MM.1S (cell line): ENCODE measurements around the gene RTN4R.
"Not testable (repeated sequence)": the region's sequence is repeated elsewhere in the genome, so short reads cannot be mapped to it uniquely, and the experiment has no call there.

Source experiments
- DNase-seq: peaks from one replicate; pipeline ENCODE4 v3.0.0-alpha.2; 2015
- H2AFZ ChIP-seq: fragments of 300-600 bp; sonication (generic); 2 replicates; pipeline ENCODE4 v1.6.0; 2016; ENCODE audit warnings: antibody characterized with exemption, low read length
- H3F3A ChIP-seq: fragments of 300-600 bp; sonication (generic); 2 replicates; pipeline ENCODE4 v1.6.1; 2016; ENCODE audit warnings: mild to moderate bottlenecking, antibody characterized with exemption, low read length, moderate library complexity, mixed read lengths; ENCODE audit not compliant: insufficient read depth
- H3K27ac ChIP-seq: fragments of 300-600 bp; sonication (generic); 2 replicates; pipeline ENCODE4 v1.5.1; 2016; ENCODE audit warnings: mild to moderate bottlenecking, low read length
- H3K27me3 ChIP-seq: fragments of 300-600 bp; sonication (generic); replicated peaks from 2 replicates; pipeline ENCODE4 v1.6.0; 2016; ENCODE audit warnings: low read length; ENCODE audit not compliant: insufficient read depth
- H3K36me3 ChIP-seq: fragments of 300-600 bp; sonication (generic); replicated peaks from 2 replicates; pipeline ENCODE4 v1.6.1; 2016; ENCODE audit warnings: mild to moderate bottlenecking, low read length, mixed read lengths; ENCODE audit not compliant: insufficient read depth
- H3K4me1 ChIP-seq: fragments of 300-600 bp; sonication (generic); 2 replicates; pipeline ENCODE4 v1.6.1; 2016; ENCODE audit warnings: low read length, mixed read lengths
- H3K4me2 ChIP-seq: fragments of 300-600 bp; sonication (generic); 2 replicates; pipeline ENCODE4 v1.6.0; 2016; ENCODE audit warnings: low read depth, low read length
- H3K4me3 ChIP-seq: fragments of 300-600 bp; sonication (generic); 2 replicates; pipeline ENCODE4 v1.5.1; 2016; ENCODE audit warnings: low read length, mixed read lengths
- H3K79me2 ChIP-seq: fragments of 300-600 bp; sonication (generic); 2 replicates; pipeline ENCODE4 v1.6.1; 2016; ENCODE audit warnings: mixed run types, low read length, mixed read lengths
- H3K9ac ChIP-seq: fragments of 300-600 bp; sonication (generic); 2 replicates; pipeline ENCODE4 v1.6.1; 2016; ENCODE audit warnings: low read length, mixed read lengths
- H3K9me2 ChIP-seq: fragments of 300-600 bp; sonication (generic); replicated peaks from 2 replicates; pipeline ENCODE4 v1.6.1; 2016; ENCODE audit warnings: mild to moderate bottlenecking, low read length, mixed read lengths; ENCODE audit not compliant: insufficient read depth
- H3K9me3 ChIP-seq: fragments of 300-600 bp; sonication (generic); replicated peaks from 2 replicates; pipeline ENCODE4 v1.6.1; 2016; ENCODE audit warnings: mild to moderate bottlenecking, low read length, mixed read lengths; ENCODE audit not compliant: insufficient read depth
- H4K20me1 ChIP-seq: fragments of 300-600 bp; sonication (generic); 2 replicates; pipeline ENCODE4 v1.6.1; 2016; ENCODE audit warnings: mild to moderate bottlenecking, low read length, moderate library complexity, mixed read lengths; ENCODE audit not compliant: insufficient read depth
- CTCF ChIP-seq: fragments of 300-600 bp; sonication (generic); IDR thresholded peaks from 2 replicates; pipeline ENCODE4 v1.5.1; 2016; ENCODE audit warnings: antibody characterized with exemption, low read length, mixed read lengths
- EZH2 ChIP-seq: fragments of 300-600 bp; sonication (generic); optimal IDR thresholded peaks from 2 replicates; pipeline ENCODE3; 2017; ENCODE audit warnings: low read depth, mild to moderate bottlenecking, antibody characterized with exemption, low read length, mixed read lengths
- EZH2phosphoT487 ChIP-seq: fragments of 300-600 bp; sonication (generic); IDR thresholded peaks from 2 replicates; pipeline ENCODE4 v1.6.1; 2018; ENCODE audit warnings: antibody characterized with exemption, low read length

Gene RTN4R

GRCh38 chr22:20291604-20292063, 23.5 kb upstream of the RTN4R start:
- Histone ChIP-seq H3K4me3 (no peak overlapping the region), H2AFZ (no peak overlapping the region), H3F3A (no peaks in the 10 kb centered on the region), H3K4me2 (no peak overlapping the region), H4K20me1 (no peaks in the 10 kb centered on the region), H3K9me3 (no peaks in the 10 kb centered on the region), H3K27ac (no peak overlapping the region), H3K9ac (no peak overlapping the region), H3K4me1 (no peaks in the 10 kb centered on the region), H3K79me2 (no peaks in the 10 kb centered on the region), H3K27me3 (peaks cover 52% of the 10 kb centered on the region), H3K36me3 (no peaks in the 10 kb centered on the region), H3K9me2 (no peaks in the 10 kb centered on the region)
- DNase-seq, result no peak
- TF ChIP-seq CTCF (no peak), EZH2phosphoT487 (no peak), EZH2 (no peak)

- Histone ChIP-seq H3K9me3 (no peaks in the 10 kb centered on the region), H3K9me2 (no peaks in the 10 kb centered on the region), H3K4me1 (no peaks in the 10 kb centered on the region), H2AFZ (no peak overlapping the region), H3K36me3 (no peaks in the 10 kb centered on the region), H4K20me1 (no peaks in the 10 kb centered on the region), H3K27me3 (peaks cover 48% of the 10 kb centered on the region), H3K79me2 (no peaks in the 10 kb centered on the region), H3K27ac (no peak overlapping the region), H3K9ac (no peak overlapping the region), H3K4me2 (no peak overlapping the region), H3F3A (no peaks in the 10 kb centered on the region), H3K4me3 (no peak overlapping the region)
- no peak for DNase-seq
- TF ChIP-seq EZH2, result no peak
- TF ChIP-seq CTCF, result no peak
- TF ChIP-seq EZH2phosphoT487, result no peak
Observed at GRCh38 chr22:20291249-20291586, 23.1 kb upstream of the RTN4R start.

GRCh38 chr22:20290578-20291248, 22.6 kb upstream of the RTN4R start:
- Histone ChIP-seq H3F3A (no peaks in the 10 kb centered on the region), H3K27me3 (peaks cover 46% of the 10 kb centered on the region), H3K27ac (no peak overlapping the region), H3K36me3 (no peaks in the 10 kb centered on the region), H4K20me1 (no peaks in the 10 kb centered on the region), H3K4me1 (no peaks in the 10 kb centered on the region), H3K9ac (no peak overlapping the region), H3K9me2 (no peaks in the 10 kb centered on the region), H3K79me2 (no peaks in the 10 kb centered on the region), H3K9me3 (no peaks in the 10 kb centered on the region), H2AFZ (no peak overlapping the region), H3K4me2 (no peak overlapping the region), H3K4me3 (no peak overlapping the region)
- DNase-seq, result no peak
- TF ChIP-seq EZH2 (no peak), EZH2phosphoT487 (no peak)

- no peaks in the 10 kb centered on the region for H4K20me1 ChIP-seq
- no peaks in the 10 kb centered on the region for H3K79me2 ChIP-seq
- no peaks in the 10 kb centered on the region for H3F3A ChIP-seq
- no peaks in the 10 kb centered on the region for H3K9me3 ChIP-seq
- no peaks in the 10 kb centered on the region for H3K36me3 ChIP-seq
- no peak for DNase-seq
- no peak overlapping the region for H3K9ac ChIP-seq
- H3K27me3 ChIP-seq, result peaks cover 44% of the 10 kb centered on the region
- H3K27ac ChIP-seq, result no peak overlapping the region
- no peak overlapping the region for H2AFZ ChIP-seq
- H3K4me1 ChIP-seq, result no peaks in the 10 kb centered on the region
- no peak for TF ChIP-seq EZH2phosphoT487
- no peak for TF ChIP-seq CTCF
- no peak for TF ChIP-seq EZH2
- H3K4me2 ChIP-seq, result no peak overlapping the region
- no peak overlapping the region for H3K4me3 ChIP-seq
- no peaks in the 10 kb centered on the region for H3K9me2 ChIP-seq
Observed at GRCh38 chr22:20290045-20290392, 21.9 kb upstream of the RTN4R start.

GRCh38 chr22:20289182-20290044, 21.3 kb upstream of the RTN4R start:
- H3K79me2 ChIP-seq, H3K4me3 ChIP-seq, H3K4me2 ChIP-seq, DNase-seq, H3K4me1 ChIP-seq, H2AFZ ChIP-seq, H4K20me1 ChIP-seq, H3K9ac ChIP-seq, H3K9me3 ChIP-seq, H3K9me2 ChIP-seq, H3K36me3 ChIP-seq, H3K27ac ChIP-seq, H3F3A ChIP-seq: not testable (repeated sequence)
- H3K27me3 ChIP-seq, result peaks cover 44% of the 10 kb centered on the region
